Fibroblast of lung (primary cell): ENCODE measurements around the gene S100A1.

Experiments
- EZH2 ChIP-seq: IDR thresholded peaks from 2 replicates; pipeline ENCODE4 v1.5.1; 2012; ENCODE audit warnings: low read length, control low read depth, mild to moderate bottlenecking; ENCODE audit errors: missing control alignments
- TF ChIP-seq, protein P1 (sequence below), 2 donors: IDR thresholded peaks in 1 of 2; conservative IDR thresholded peaks in 1 of 2; 1 replicate in 1 of 2; 2 replicates in 1 of 2; pipeline ENCODE4 v1.5.1; 2011 to 2012; ENCODE audit warnings: low read length in 2 of 2, control low read depth in 1 of 2, inconsistent platforms in 1 of 2, low read depth in 1 of 2, mild to moderate bottlenecking in 1 of 2

DNA sequence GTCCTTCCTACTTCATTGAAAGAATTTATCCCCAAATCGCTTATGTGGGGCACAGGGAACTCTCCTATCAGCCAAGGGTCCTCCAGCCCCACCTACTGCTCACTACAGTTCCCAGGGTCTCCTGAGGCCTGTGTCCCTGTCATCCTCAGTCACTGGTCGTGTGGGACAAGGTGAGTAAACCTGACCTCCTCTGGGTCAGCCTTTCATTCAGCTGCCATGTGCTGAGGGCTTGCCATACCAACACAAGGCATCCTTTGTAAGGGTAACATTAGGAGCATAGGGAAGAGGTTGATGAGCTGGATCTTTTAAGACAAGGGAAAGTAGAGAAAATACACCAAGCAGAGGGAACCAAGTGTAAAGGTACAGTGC lies 19.1 kb downstream of the S100A1 start:
- TF ChIP-seq, protein P1, sequence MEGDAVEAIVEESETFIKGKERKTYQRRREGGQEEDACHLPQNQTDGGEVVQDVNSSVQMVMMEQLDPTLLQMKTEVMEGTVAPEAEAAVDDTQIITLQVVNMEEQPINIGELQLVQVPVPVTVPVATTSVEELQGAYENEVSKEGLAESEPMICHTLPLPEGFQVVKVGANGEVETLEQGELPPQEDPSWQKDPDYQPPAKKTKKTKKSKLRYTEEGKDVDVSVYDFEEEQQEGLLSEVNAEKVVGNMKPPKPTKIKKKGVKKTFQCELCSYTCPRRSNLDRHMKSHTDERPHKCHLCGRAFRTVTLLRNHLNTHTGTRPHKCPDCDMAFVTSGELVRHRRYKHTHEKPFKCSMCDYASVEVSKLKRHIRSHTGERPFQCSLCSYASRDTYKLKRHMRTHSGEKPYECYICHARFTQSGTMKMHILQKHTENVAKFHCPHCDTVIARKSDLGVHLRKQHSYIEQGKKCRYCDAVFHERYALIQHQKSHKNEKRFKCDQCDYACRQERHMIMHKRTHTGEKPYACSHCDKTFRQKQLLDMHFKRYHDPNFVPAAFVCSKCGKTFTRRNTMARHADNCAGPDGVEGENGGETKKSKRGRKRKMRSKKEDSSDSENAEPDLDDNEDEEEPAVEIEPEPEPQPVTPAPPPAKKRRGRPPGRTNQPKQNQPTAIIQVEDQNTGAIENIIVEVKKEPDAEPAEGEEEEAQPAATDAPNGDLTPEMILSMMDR (conservative IDR thresholded peaks at IDR 0.05 in 1 of 2, IDR thresholded peaks at IDR 0.05 in 1 of 2; ENCODE audit: low read depth in 1 of 2, low read length in 2 of 2), result no peak
- TF ChIP-seq EZH2, result no peak
